NCI-H187 (cell line): Measurements from ENCODE around the gene BPIFA1.

Experiments
- DNase-seq, 2 experiments: peaks; one replicate each; lab custom pipeline; 2025; lab: John Stamatoyannopoulos, UW

The BPIFA1 gene

DNA sequence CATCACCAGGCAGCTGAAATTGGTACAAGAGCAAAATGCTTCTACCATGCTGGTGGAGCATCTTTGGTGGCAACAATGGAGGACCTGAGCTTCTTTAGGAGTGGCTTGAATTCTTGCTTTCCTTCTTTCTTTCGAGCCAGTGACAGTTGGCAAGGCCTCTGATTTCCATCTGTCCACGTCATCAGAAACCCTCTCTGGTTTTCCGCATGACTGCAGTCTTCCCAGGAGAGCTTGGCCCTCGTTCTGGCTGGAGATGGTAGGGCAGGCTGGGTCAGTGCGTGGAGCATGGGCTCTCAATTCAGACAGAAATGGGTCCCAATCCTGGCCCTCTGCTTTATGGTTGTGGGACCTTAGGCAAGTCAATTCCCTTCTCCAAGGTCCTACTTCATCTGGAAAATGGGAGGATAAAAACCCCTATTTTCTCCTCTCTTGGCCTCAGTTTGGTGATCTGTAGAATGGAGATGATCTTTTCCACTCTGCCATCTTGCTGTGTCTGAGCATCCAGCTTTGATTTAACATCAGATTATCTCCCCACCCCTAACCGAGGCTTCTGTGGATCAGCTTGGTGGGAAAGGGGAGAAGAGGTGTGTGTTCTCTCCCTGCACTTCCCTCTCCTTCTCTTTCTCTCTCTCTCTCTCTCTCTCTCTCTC is 43.6 kb downstream of the BPIFA1 start:
- peak in 1 of 2 experiments; percentile 8 for DNase-seq

DNA sequence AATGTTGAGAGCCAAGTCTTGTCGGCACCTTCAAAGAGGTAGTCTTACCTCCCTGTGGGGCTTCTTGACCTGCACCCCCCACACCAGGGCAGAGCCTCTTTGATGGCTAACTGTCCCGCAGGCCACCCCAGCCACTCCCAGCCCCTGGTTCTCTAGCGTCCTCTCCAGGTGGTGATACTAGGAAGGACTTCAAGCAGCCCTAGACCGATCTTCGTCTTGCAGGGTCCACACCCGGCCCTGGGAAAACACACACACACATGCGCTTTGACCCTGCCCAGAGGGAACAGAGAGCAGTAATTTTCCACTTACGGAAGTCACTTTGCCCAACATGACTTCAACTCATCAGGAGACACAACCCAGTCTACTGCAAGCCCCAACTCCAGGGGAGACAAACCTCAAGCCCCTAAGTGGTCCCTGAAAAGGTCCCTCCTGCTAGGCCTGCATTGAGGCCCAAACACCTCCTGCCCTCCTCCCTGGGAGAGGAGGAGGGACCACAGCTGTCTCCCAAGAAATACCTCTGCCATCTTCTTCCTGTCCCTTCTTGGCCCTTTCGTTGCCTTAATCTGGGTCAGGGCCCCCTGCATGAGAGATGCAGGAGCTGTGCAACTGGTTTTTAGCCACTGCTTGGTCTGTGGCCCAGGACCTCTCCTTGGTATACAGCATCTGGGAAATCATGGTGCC is 44.3 kb downstream of the BPIFA1 start:
- DNase-seq = no peak

DNA sequence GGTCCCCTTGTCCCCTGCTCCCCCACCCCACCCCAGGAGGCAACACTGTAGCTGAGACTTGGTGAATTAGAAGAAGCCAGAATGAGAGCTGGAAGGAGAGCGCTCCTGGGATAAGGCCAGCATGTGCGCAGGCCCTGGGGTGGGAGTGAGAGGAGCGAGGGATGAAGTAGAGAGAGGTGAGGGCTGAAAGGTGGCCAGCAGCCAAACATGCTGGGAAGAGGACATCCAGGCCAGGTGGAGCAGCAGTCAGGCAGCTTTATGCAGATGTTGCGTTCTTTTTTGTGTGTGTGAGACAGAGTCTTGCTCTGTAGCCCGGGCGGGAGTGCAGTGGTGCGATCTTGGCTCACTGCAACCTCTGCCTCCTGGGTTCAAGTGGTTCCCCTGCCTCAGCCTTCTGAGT is 45.0 kb downstream of the BPIFA1 start:
- no peak for DNase-seq

DNA sequence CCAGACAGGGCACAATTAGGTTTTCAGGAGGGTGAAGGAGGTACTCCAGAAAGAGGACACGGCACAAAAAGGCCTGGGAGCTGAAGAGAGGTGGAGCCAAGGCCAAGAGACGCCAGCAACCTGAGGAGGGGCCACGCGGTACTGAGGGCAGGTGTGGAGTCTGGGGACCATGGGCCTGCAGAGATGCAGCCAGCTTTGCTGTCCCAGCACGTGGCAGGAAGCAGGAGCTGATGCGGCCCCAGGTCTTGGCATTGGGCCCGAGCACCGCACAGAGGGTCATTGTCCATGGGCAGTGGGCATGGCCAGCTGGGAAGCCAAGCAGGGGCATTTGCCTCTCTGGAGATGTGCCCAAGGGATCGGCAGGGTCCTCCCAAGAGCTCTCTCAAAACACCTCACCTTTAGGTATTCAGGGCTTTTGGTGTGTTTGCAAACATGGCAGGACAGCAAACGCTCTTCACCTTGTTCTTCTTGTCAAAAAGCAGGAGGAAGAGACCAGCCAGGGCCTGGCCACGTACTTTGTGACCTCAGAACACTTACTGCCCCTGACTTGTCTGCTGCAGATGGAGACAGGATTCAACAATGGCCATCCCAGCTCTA is 45.9 kb downstream of the BPIFA1 start:
- DNase-seq = peak in 1 of 2 experiments; percentile 6

DNA sequence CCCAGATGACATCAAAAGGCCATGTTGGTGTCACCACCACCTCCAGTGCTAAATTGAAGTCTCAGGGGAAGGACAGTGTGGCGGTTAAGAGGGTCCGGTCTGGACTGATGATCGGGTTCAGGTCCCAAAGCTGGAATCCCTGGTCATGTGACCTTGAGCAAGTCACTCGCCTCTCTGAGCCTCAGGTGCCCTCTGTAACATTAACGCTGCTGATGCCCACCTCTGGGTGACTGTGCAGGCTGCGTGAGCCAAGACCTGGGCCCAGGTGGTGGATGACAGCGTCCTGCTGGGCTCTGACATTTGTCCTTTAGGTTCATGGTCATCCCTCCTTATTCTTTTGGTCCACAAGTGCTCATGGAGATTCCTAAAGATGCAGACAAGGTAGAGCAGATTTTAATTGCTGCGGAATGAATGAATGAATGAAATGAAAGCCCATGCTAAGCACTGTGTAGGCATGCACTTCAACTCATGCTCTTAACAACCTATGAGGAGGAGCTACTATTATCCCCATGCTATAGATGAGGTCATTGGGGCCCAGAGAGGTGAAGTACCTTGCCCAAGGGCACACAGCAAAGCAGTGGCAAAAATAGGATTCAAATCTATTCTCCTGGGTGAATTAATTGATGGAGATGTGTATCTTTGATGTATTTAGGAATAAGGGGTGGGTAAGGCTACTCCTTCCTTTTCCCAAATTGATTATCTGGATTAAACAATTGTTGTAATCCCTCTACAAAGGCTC is 46.6 kb downstream of the BPIFA1 start:
- DNase-seq = no peak

DNA sequence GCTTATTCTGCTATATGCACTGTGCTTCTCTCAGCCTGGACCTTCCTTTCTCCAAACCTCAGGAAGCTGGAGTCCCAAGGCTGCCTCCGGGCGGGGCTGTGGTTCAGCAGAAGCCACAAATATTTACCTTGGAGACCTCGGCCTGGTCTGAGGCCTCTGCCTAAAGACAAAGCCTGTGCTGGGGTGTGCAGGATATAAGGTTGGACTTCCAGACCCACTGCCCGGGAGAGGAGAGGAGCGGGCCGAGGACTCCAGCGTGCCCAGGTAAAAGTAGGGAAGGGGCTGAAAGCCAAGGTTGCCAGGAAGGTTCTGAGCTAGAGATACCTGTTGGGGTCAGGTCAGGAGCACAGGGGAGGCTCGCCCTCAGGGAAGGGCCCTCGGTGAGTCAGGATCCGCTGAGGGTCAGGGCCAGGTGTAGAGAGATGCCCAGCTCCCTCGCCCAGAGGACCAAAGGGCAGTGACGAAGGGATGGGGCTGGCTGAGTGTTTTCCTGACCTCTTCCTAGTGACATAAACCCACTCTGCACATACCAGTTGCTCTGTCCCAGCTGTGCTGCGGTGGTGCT is 47.3 kb downstream of the BPIFA1 start, which contains the start of gene BPIFB1:
TSS of gene BPIFB1 (plus strand) at position 224 of the 565 bp plus-strand sequence. CDS start 2,860 bp downstream, outside the sequence.
- DNase-seq = no peak

DNA sequence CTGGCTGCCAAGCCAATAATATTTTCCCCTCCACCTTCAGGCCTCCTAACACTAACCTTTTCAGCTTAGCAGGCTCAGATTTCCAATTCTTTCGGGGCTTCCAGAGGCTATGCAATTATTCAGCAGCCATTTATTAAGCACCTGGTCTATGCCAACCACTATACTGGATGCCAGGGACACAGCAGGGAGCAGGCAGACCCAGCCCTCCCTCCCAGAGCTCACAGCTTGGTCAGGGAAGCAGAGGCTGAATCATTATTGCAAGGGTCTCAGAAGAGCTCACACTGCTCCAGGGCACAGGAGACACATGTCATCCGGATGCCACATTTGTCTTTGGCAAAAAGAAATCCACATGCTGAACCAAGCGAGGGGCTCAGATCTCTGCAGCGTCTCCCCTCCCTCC is 48.5 kb downstream of the BPIFA1 start:
- DNase-seq = no peak

DNA sequence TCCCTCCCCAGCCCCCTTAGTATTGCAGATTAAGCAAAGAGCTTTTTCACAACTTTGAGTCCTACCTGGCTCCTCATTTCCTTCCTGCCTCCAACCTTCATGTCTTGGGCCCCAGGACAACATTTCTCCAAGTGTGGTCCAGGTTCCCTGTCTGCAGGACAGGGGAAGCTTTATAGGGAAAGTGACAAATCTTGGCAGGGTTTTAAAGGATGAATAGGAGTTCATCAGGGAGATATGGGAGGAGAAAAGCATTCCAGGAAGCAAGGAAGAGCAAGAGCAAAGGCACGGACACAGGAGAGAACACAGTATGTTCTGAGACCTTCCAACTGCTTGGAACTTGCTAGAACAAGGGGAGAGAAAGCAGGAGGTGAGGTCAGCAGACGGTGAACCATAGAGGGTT is 49.1 kb downstream of the BPIFA1 start:
- no peak for DNase-seq

DNA sequence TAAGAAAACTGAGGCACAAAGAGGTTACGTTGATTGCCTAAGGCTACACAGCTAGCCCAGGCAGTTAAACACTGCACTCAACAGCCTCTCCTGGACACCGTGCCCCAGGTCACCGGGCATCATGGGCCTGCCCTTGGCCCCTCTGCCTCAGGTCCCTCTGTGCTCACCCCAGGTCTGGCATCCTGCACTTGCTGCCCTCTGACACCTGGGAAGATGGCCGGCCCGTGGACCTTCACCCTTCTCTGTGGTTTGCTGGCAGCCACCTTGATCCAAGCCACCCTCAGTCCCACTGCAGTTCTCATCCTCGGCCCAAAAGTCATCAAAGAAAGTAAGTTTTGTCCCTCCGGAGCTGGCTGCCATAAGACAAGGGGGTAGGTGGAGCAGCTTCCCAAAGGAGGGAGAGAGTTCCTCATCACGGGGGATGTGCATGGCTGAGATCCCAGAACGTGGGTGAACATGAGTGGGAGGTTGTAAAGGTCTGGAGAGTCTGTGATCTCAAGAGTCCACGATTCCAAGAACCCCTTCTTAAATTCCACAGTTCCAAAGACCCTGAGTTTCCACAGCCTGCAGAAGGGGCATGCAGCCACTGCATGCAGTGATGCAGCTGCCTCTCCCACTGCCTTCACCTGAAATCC is 50.2 kb downstream of the BPIFA1 start:
- no peak for DNase-seq

DNA sequence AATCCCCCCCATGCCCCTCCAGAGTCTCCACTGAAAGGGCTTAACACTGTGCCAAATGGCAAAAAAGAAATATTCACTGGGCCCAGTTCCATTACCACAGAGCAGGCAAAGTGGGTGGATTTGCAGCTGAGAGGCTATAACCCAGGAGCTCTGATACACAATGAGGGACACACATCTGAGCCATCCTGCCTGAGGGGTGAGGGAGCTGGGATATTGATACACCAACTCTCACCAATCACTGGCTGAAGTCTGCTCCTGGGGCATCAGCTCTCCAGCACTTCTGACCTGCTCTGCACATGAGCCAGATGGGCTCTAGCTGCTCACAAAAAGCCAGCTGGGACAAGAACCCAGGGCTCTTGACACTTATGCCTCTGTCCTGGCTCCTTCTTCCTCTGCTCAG is 52.1 kb downstream of the BPIFA1 start:
- no peak for DNase-seq

DNA sequence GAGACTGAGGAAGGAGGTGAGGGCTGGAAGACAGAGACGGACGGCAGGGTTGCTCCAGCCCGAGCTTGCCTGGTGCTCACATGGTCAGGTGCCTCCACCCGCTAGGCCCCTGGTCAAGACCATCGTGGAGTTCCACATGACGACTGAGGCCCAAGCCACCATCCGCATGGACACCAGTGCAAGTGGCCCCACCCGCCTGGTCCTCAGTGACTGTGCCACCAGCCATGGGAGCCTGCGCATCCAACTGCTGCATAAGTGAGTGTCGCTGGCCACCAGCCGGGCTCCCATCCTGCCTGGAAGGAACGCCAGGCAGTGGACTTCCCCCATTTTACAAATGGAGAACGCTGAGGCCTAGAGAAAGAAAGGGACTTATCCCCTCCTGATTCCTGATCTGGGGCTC is 55.1 kb downstream of the BPIFA1 start:
- no peak for DNase-seq

DNA sequence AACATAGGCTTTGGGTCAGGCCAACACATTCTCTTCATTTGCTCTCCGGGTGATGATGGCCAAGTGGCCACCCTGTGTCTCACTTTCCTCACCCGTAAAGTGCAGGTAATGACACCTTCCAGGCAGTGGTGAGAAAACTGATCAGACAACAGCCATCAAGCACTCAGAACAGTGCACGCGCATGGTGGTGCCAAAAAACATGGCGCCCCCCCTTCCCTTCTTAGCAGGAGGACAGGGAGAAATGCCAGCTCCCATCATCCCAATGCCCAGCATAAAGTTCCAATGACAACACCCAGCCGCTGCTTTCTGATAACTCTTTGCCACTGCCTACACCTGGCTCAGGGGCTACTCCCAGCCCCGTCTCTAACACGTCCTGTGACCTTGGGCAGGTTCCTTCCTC is 55.6 kb downstream of the BPIFA1 start:
- DNase-seq = no peak

DNA sequence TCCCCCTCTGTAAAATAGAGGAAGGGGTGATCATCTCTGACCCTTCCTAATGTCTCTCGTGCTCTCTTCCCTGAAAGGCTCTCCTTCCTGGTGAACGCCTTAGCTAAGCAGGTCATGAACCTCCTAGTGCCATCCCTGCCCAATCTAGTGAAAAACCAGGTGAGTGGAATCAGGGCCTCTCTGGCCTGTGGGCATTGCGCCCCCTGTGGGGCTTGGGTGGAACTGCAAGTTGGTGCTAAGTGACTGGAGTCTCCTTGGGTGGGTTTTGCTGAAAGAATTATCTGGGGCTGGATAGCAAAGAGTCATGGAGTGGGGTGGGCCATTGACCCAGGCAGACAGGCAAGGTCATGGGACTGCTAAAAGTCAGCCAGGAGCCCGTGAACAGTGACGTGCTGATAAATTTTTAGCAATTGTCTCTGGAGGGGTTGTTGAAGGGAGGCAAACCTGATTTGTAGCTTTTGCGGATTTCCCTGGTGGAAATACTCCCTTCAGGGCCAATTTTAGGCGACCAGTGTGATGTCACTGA is 56.1 kb downstream of the BPIFA1 start:
- DNase-seq = peak; percentile 31 to 70
